Left kidney (tissue), 2 donors: ENCODE results near the gene PDHB. TPM values are rescaled to one million over a fixed set of nuclear protein-coding genes. Genes with fewer than 3 reads are reported as not detected.

Experiments used
- DNase-seq: peaks from one replicate; pipeline ENCODE4 v3.0.0-alpha.2; 2013
- polyA plus RNA-seq: library from polyadenylated mRNA; unstranded; fragments of 120-200 nt; gene quantifications from one replicate; pipeline ENCODE4 v1.2.1, GENCODE V29; 2013; ENCODE audit not compliant: insufficient read length

Gene PDHB
- polyA plus RNA-seq, 1 donor, result 117 TPM

DNA sequence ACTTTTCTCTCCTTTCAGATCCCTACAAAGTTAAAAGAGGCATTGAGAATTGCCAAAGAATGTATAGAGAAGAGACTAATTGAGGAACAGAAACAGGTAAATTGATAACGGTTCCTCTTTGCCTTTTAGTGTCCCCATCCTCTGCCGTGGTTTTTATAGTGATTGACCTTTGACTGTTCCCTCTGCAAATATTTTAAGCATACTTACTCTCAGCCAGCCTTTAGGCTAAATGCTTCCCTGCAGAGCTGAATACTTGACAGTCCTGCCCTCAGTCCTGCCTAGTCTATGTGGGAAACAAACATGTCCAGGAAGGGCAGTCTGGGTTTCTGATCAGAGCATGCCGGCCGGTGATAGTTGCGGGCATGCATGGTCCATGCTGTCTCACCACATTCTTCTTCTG is 24.7 kb downstream of the PDHB start:
- no peak for DNase-seq

DNA sequence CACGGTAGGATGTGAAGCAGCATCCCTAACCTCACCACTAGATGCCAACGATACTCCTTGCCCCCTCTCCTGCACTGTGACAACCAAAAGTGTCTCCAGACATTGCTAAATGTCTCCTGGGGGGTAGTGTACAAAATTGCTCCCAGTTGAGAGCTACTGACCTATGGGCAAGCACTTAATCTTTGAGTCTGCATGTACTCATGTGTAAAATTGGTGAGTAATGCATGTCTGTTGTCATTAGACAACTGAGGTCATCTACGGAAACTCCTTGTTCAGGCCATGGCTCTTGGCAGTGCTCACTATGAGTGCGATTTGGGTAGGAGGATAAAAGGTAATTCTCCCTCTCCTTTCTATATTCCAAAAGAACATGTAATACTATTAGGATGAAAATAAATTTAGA is 29.2 kb downstream of the PDHB start:
- no peak for DNase-seq

- no peak for DNase-seq
Observed at GRCh38 chr3:58403513-58404109, 30.0 kb downstream of the PDHB start.

- DNase-seq, result no peak
Observed at GRCh38 chr3:58398669-58399333, 34.8 kb downstream of the PDHB start.

- DNase-seq, result no peak
Observed at GRCh38 chr3:58394339-58394738, 39.3 kb downstream of the PDHB start.

DNA sequence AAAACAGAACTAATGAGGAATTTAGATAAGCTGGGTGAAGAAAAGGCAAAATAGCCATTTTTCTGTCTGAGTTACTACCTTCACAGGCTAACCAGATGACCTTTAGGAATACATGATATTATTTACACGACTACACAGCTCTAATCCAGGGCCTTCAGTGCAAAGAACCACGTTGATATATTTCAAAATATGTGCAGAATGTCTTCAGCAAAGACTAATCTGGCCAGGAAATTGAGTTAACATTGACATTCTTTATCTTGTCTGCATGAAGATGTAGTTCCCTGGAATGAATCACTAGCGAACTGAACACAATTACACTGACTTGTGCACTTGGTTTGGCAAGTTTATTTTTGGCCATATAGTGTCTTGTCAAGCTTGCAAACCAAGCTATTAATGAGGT is 41.5 kb downstream of the PDHB start:
- no peak for DNase-seq

DNA sequence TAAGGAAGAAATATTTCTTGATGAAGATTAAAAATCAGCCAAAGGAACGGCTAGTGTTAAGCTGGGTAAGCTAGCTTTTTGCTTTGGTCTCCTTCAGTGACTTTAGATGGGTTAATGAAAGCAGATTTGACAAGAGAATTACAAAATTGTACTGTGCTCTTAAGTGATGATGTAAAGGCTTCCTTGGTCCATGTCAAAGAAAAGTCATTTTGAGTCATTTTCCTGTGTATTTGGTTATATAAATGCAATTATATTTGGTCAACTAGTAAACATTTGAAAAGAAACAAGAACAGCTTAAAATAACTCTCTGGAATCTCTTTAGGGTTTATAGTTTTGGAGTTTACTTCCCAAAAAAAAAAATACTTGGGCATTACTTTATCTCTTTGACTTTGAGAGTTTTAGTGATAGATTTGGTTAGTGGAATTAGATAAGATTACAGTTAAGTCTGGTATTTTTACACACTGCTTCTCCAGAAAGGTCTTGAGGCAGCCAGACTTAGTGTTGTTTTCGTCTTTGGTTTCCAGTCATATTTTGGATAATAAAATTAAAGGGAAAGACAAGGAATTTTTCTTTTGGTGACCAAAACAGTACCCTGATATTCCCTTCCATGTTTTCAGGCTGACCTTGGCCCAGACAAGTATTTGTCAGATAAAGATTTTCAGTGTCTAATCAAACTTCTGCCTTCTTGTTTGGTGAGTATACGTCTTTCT is 42.3 kb downstream of the PDHB start:
- DNase-seq, result no peak

GRCh38 chr3:58388550-58389091 is 45.0 kb downstream of the PDHB start:
- DNase-seq, result peak; percentile 61

DNA sequence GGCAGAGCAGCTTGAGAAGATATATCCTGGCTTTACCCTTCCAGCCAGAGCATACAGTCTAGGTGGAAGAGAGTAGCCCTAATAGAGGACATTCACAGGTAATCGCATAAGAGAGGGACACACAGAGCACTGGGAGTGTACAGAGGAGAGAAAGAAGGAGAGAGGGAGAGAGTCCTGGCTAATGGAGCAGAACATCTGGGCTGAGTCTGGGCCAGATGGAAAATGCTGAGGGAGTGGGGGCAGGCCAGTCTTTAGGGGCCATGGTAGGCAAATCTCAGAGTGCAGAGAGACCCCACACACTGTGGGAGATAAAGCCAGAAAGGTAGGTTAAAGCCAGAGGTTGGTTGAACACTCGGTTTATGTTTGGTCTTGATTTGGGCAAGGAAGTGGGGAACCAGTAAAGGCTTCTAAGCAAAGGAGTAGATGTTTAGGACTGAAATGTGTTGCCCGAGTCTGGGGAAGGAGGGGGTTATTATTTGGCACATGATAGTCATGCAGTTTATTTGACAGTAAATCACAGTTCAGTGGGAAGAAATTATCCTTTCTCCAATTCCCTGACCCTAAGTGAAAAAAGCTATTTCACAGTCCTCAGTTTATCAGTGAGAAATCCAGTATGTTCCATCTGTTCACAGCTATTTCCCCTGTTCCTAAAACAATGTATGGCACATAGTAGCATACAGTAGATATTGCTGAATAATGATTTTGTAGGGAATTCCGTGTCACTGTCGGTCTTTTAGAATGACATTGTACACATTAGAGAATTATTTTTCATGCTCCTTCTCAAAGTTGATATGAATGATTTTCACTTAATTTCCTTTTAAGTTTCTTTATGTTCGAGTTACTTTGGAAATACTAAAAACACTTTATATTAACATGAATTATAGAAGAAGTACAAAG is 45.7 kb downstream of the PDHB start:
- DNase-seq, result no peak

- DNase-seq, result no peak
Observed at GRCh38 chr3:58386626-58387365, 46.8 kb downstream of the PDHB start.

DNA sequence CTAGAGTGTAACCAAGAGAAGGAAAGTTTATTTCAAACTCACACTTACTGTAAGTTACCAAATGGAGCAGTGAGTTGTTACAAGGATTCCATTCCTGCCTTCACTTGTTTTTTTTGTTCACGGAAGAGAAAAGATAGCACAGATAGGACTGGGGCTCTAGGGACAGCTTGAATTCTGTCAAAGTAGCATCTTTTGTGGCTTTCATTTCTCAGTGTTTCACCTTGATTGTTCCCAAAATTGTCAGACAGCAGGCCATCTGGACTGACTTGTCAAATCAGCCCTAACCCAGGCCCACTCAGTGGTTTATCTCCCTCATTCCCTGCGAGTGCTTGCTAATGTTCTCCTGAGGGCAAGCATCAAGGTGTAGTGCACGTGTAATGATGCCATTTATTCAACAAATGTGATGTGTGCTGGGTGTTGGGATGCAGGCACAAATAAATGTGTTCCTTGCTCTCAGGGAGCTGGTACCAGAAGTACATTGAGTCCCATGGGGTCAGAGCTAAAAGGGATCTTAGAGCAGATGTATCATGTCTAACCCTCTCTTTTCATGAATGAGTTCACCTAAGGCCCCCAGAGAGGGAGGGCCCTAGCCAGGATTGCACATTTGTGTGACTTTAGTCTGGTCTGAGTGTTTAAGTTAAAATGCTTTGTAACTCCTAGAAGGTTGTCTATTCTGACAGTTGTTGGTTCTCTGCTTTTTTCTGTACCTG is 49.1 kb downstream of the PDHB start:
- DNase-seq, result no peak

GRCh38 chr3:58383904-58384303 is 49.7 kb downstream of the PDHB start:
- DNase-seq, result no peak

- DNase-seq, result no peak
Observed at GRCh38 chr3:58383476-58383875, 50.2 kb downstream of the PDHB start.

DNA sequence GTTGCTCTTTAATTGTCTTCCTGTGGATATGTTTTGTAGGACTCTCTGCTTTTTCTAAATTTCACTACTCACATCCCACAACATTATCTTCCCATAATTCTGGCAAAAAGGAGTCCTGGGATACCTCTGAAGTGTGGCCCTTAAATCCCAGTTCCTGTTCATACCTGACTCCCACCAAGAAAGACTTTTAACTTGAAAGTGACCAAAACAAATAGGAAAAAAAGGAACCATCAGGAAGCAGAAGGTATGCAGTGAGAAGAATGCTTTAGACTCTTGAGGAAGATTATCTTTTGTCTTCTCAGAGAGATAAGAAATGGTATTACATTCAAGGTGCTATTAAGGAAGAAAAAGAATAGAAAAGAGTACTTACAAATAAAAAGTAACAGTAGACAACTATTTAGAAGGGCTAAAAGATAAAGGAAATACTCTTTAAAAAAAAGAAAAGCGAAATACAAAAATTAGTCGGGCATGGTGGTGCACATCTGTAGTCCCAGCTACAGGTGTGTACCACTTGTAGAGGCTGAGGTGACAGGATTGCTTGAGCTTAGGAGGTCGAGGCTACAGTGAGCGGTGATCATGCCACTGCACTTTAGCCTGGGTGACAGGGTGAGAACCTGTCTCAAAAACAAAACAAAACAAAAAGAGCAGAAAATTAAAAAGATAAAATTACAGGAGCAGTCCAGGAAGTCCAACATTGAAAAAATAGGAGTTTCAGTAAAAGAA is 54.1 kb downstream of the PDHB start:
- DNase-seq, result no peak

DNA sequence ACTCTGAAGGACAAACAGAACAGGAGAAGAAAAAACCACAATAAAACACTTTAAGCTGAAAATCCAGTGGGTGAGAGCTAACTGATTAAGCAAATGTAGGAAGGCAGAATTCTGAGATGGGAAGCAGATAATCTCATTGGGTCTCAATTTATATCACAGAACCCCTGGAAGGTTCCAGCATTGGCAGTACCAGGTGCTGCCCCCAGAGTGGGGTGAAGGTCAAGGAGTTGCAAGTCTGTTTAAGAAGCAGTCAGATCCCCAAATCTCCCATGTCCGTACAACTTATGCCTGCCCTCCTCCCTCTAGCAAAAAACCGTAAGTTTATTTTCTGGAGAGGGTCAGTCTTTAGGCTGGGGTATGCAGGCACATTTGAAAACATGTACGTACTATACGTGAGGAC is 55.9 kb downstream of the PDHB start:
- DNase-seq, result no peak

Other genes starting within 250 kb of the PDHB start
- gene DNASE1L3, start 222.9 kb downstream of the PDHB start, polyA plus RNA-seq, result 9.2 TPM
- 13.0 TPM for gene ABHD6, start 196.0 kb downstream of the PDHB start, polyA plus RNA-seq
- 27.4 TPM for gene RPP14, start 127.6 kb downstream of the PDHB start, polyA plus RNA-seq
- 15.1 TPM for gene HTD2, start 127.3 kb downstream of the PDHB start, polyA plus RNA-seq
- gene PXK, start 100.9 kb downstream of the PDHB start, polyA plus RNA-seq, result 32.5 TPM
- gene KCTD6, start 58.3 kb upstream of the PDHB start, polyA plus RNA-seq, result 39.8 TPM
- gene ACOX2, start 103.4 kb upstream of the PDHB start, polyA plus RNA-seq, result 38.6 TPM
- 4.2 TPM for gene FAM107A, start 143.6 kb upstream of the PDHB start, polyA plus RNA-seq
- 0.91 TPM for gene FAM3D, start 232.9 kb upstream of the PDHB start, polyA plus RNA-seq